Testis (tissue), 2 donors: Measurements from ENCODE around the gene BSPH1.

Experiments used
- POLR2A ChIP-seq: fragments of 450-650 bp; IDR thresholded peaks from one replicate; pipeline ENCODE4 v1.6.1; 2017; ENCODE audit warnings: antibody characterized with exemption, mild to moderate bottlenecking, moderate library complexity
- TF ChIP-seq, protein P1 (sequence below), 3 experiments: fragments of 450-650 bp in 2 of 3; fragments of 200-600 bp in 1 of 3; sonication (generic) in 1 of 3; IDR thresholded peaks; one replicate each; pipeline ENCODE4 v1.5.1; 2016 to 2019; ENCODE audit warnings: antibody characterized with exemption in 3 of 3, mild to moderate bottlenecking in 2 of 3, moderate library complexity in 1 of 3

DNA sequence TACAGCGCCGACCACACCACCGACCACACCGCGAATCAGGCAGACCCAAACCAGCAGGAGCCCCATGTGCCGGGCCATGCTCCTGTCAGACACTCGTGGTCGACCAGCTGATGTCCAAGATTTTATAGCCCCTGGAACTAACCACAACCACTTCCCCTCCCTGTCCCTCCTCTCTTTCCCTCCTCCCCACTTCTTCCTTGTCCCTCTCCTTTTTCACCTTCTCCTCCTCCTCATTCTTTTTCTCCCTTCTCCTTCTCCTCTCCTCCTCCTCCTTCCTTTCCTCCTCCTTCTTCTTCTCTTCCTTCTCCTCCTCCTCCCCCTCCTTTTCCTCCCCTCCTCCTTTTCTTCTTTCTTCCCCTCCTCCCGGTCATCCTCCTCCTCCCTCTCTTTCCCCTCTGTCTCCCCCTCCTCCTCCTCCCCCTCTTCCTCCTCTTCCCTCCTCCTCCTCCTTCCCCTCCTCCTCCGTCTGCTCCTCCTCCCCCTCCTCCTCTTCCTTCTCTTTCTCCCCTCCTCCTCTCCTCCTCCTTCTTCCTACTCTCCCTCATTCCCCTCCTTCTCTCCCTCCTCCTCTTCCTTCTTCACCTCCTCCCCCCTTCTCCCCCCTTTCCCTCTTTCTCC, 670 bp downstream of the BSPH1 start:
- TF ChIP-seq, protein P1, sequence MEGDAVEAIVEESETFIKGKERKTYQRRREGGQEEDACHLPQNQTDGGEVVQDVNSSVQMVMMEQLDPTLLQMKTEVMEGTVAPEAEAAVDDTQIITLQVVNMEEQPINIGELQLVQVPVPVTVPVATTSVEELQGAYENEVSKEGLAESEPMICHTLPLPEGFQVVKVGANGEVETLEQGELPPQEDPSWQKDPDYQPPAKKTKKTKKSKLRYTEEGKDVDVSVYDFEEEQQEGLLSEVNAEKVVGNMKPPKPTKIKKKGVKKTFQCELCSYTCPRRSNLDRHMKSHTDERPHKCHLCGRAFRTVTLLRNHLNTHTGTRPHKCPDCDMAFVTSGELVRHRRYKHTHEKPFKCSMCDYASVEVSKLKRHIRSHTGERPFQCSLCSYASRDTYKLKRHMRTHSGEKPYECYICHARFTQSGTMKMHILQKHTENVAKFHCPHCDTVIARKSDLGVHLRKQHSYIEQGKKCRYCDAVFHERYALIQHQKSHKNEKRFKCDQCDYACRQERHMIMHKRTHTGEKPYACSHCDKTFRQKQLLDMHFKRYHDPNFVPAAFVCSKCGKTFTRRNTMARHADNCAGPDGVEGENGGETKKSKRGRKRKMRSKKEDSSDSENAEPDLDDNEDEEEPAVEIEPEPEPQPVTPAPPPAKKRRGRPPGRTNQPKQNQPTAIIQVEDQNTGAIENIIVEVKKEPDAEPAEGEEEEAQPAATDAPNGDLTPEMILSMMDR (IDR thresholded peaks at IDR 0.05) = no peak
- TF ChIP-seq POLR2A = no peak
